OCI-LY7 (cell line): ENCODE data around the gene GNG7.
"Not testable (repeated sequence)": the region's sequence is repeated elsewhere in the genome, so short reads cannot be mapped to it uniquely, and the experiment has no call there.

Experiments
- EZH2phosphoT487 ChIP-seq: fragments of 200-600 bp; sonication (generic); IDR thresholded peaks from 2 replicates; pipeline ENCODE4 v1.6.1; 2018; ENCODE audit warnings: low read depth, borderline replicate concordance, mild to moderate bottlenecking, mixed run types, antibody characterized with exemption, low read length, moderate library complexity, mixed read lengths
- TF ChIP-seq, protein P1 (sequence below): fragments of 200-600 bp; sonication (generic); conservative IDR thresholded peaks from 2 replicates; pipeline ENCODE4 v1.5.1; 2014; ENCODE audit warnings: mild to moderate bottlenecking, antibody characterized with exemption, low read length, moderate library complexity, mixed read lengths

DNA sequence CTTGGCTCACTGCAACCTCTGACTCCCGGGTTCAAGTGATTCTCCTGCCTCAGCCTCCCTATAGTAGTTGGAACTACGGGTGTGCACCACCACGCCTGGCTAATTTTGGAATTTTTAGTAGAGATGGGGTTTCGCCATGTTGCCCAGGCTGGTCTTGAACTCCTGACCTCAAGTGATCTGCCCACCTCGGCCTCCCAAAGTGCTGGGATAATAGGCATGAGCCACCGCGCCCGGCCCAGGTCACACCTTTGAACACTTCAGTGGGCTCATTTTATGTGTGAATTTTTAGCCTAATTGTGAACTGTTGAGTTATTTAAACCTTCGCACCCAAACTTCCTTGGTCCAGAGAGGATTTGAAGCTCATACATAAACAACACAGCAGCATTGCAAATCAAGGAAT, 138.9 kb downstream of the GNG7 start:
- TF ChIP-seq, protein P1, sequence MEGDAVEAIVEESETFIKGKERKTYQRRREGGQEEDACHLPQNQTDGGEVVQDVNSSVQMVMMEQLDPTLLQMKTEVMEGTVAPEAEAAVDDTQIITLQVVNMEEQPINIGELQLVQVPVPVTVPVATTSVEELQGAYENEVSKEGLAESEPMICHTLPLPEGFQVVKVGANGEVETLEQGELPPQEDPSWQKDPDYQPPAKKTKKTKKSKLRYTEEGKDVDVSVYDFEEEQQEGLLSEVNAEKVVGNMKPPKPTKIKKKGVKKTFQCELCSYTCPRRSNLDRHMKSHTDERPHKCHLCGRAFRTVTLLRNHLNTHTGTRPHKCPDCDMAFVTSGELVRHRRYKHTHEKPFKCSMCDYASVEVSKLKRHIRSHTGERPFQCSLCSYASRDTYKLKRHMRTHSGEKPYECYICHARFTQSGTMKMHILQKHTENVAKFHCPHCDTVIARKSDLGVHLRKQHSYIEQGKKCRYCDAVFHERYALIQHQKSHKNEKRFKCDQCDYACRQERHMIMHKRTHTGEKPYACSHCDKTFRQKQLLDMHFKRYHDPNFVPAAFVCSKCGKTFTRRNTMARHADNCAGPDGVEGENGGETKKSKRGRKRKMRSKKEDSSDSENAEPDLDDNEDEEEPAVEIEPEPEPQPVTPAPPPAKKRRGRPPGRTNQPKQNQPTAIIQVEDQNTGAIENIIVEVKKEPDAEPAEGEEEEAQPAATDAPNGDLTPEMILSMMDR = not testable (repeated sequence)
- not testable (repeated sequence) for TF ChIP-seq EZH2phosphoT487
